ENCODE measurements around the gene EIF4E2.

Gene EIF4E2

GRCh38 chr2:232525199-232525598 is 25.3 kb upstream of the EIF4E2 start:
- Histone ChIP-seq H3K9me3 (ENCODE audit: low read length) (no peaks in the 10 kb centered on the region), H2AFZ (ENCODE audit: low read length) (no peak overlapping the region), H3F3A (ENCODE audit: insufficient read depth, low read length) (no peaks in the 10 kb centered on the region), H3K9me2 (ENCODE audit: low read depth, low read length) (no peaks in the 10 kb centered on the region), H4K20me1 (ENCODE audit: insufficient read depth, low read length) (no peaks in the 10 kb centered on the region), H3K36me3 (ENCODE audit: insufficient read depth, low read length) (no peaks in the 10 kb centered on the region), H3K27me3 (ENCODE audit: insufficient read depth, low read length) (peaks cover 3% of the 10 kb centered on the region; the same call in 1 of the 2 replicates), H3K27ac (ENCODE audit: low read depth, low read length, poor library complexity, severe bottlenecking) (no peak overlapping the region), H3K4me3 (ENCODE audit: low read depth, low read length, poor library complexity, severe bottlenecking) (no peak overlapping the region), H3K4me1 (ENCODE audit: insufficient read depth, low read length, severe bottlenecking) (no peaks in the 10 kb centered on the region), H3K4me2 (ENCODE audit: low read length) (no peak overlapping the region), H3K9ac (ENCODE audit: low read length) (no peak overlapping the region), H3K79me2 (ENCODE audit: insufficient read depth, low read length) (no peaks in the 10 kb centered on the region)
- TF ChIP-seq EZH2 (IDR thresholded peaks at IDR 0.05; ENCODE audit: borderline replicate concordance, low read length) (no peak), CTCF (IDR thresholded peaks at IDR 0.05; ENCODE audit: low read length) (no peak)

DNA sequence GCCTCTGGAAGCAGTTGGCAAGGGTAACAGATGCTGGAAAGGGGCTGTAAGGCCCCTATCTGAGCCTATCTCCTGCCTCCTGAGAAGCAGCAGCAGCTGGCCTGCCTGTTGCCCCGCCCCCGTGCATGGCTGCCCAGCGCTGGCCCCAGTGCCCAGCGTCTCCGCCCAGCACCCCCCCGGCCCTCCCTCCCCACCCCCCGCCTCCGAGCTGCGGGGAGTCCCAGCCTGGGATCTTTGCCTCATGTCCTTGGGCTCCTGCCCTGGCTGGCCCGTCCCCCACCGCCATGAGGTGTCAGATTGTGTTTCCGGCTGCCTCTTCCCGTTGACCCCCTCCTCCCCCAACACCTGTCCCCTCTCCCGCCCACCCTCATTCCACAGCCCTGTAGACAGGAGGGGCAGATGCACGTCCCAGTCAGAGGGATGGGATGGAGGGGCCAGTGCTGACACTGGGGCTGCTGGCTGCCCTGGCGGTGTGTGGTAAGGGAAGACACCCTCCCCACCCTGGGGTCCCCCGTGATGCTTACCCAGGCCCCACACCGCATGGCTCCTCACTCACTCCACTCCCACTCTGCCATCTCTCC is 24.6 kb upstream of the EIF4E2 start, which contains the start of gene CHRND:
Gene CHRND (plus strand): TSS at position 370 of the 581 bp plus-strand sequence. CDS start 56 bp downstream, at position 426.
- no peak within 1 kb of the TSS for H2AFZ ChIP-seq (ENCODE audit: low read length)
- no peaks in the 10 kb centered on the region for H3K4me1 ChIP-seq (ENCODE audit: insufficient read depth, low read length, severe bottlenecking)
- no peaks in the 10 kb centered on the region for H3K79me2 ChIP-seq (ENCODE audit: insufficient read depth, low read length)
- H3K4me2 ChIP-seq (ENCODE audit: low read length): no peak within 1 kb of the TSS
- H3K9ac ChIP-seq (ENCODE audit: low read length): no peak within 1 kb of the TSS
- no peak for TF ChIP-seq CTCF (IDR thresholded peaks at IDR 0.05; ENCODE audit: low read length)
- H3K9me2 ChIP-seq (ENCODE audit: low read depth, low read length): no peaks in the 10 kb centered on the region
- no peaks in the 10 kb centered on the region for H3K36me3 ChIP-seq (ENCODE audit: insufficient read depth, low read length)
- no peak within 1 kb of the TSS for H3K27ac ChIP-seq (ENCODE audit: low read depth, low read length, poor library complexity, severe bottlenecking)
- H3K9me3 ChIP-seq (ENCODE audit: low read length): no peaks in the 10 kb centered on the region
- no peaks in the 10 kb centered on the region for H4K20me1 ChIP-seq (ENCODE audit: insufficient read depth, low read length)
- H3F3A ChIP-seq (ENCODE audit: insufficient read depth, low read length): no peaks in the 10 kb centered on the region
- peaks cover 8% of the 10 kb centered on the region; the same call in 1 of the 2 replicates for H3K27me3 ChIP-seq (ENCODE audit: insufficient read depth, low read length)
- no peak within 1 kb of the TSS for H3K4me3 ChIP-seq (ENCODE audit: low read depth, low read length, poor library complexity, severe bottlenecking)

- Histone ChIP-seq H3K36me3 (ENCODE audit: insufficient read depth, low read length) (no peaks in the 10 kb centered on the region), H4K20me1 (ENCODE audit: insufficient read depth, low read length) (no peaks in the 10 kb centered on the region), H3K4me2 (ENCODE audit: low read length) (no peak overlapping the region), H3K9me3 (ENCODE audit: low read length) (no peaks in the 10 kb centered on the region), H3K27me3 (ENCODE audit: insufficient read depth, low read length) (peaks cover 14% of the 10 kb centered on the region; the same call in 1 of the 2 replicates), H3K79me2 (ENCODE audit: insufficient read depth, low read length) (no peaks in the 10 kb centered on the region), H3K9ac (ENCODE audit: low read length) (no peak overlapping the region), H3K4me3 (ENCODE audit: low read depth, low read length, poor library complexity, severe bottlenecking) (no peak overlapping the region), H3K27ac (ENCODE audit: low read depth, low read length, poor library complexity, severe bottlenecking) (no peak overlapping the region), H3F3A (ENCODE audit: insufficient read depth, low read length) (no peaks in the 10 kb centered on the region), H2AFZ (ENCODE audit: low read length) (no peak overlapping the region), H3K4me1 (ENCODE audit: insufficient read depth, low read length, severe bottlenecking) (no peaks in the 10 kb centered on the region), H3K9me2 (ENCODE audit: low read depth, low read length) (no peaks in the 10 kb centered on the region)
- TF ChIP-seq CTCF (IDR thresholded peaks at IDR 0.05; ENCODE audit: low read length): no peak
- TF ChIP-seq EZH2 (IDR thresholded peaks at IDR 0.05; ENCODE audit: borderline replicate concordance, low read length): no peak
Measured at GRCh38 chr2:232526372-232526941, 24.0 kb upstream of the EIF4E2 start.

All from OCI-LY1 (cell line).